IMR-90 (cell line): ENCODE measurements around the gene IQSEC1. TPM values are rescaled to one million over a fixed set of nuclear protein-coding genes. Genes with fewer than 3 reads are reported as not detected.

ENCODE experiments used
- ATAC-seq: fragments of 200-7000 bp; cut with Tn5 transposase; 2 replicates; pipeline ENCODE4 v1.9.1; 2020; ENCODE audit warnings: low read depth, mild to moderate bottlenecking, moderate library complexity
- BruUV-seq: library from RNA; stranded (reverse); fragments of 400-500 nt; replicated peaks from 2 replicates; lab custom pipeline; 2021; lab: Mats Ljungman, UMichigan
- CTCF ChIA-PET: fragments of 300-600 bp; formaldehyde crosslinking; extraction: SDS; loops from one replicate; lab custom pipeline; 2021; ENCODE audit warnings: antibody characterized with exemption; lab: Yijun Ruan, JAX
- POLR2A ChIA-PET: fragments of 300-600 bp; sonication (Branson Sonifier 250); formaldehyde crosslinking; loops from one replicate; lab custom pipeline; 2022; ENCODE audit warnings: antibody characterized with exemption; ENCODE audit not compliant: unreplicated experiment; lab: Charles Lee
- DNase-seq: peaks from one replicate; pipeline ENCODE4 v3.0.0; 2013
- H2AFZ ChIP-seq: replicated peaks from 2 replicates; pipeline ENCODE3; 2013; ENCODE audit warnings: low read length, mild to moderate bottlenecking; ENCODE audit not compliant: poor library complexity
- H2AK5ac ChIP-seq: 2 replicates; pipeline ENCODE4 v1.6.1; 2013; ENCODE audit warnings: low read depth, low read length, inconsistent platforms
- H2AK9ac ChIP-seq: replicated peaks from 2 replicates; pipeline ENCODE3; 2013; ENCODE audit warnings: mild to moderate bottlenecking, low read depth, low read length, moderate library complexity; ENCODE audit not compliant: poor library complexity
- H2BK120ac ChIP-seq: 2 replicates; pipeline ENCODE4 v1.6.1; 2013; ENCODE audit warnings: low read depth, low read length, inconsistent platforms
- H2BK15ac ChIP-seq: 3 replicates; pipeline ENCODE4 v1.6.1; 2013; ENCODE audit warnings: low read depth, low read length, inconsistent platforms
- H2BK20ac ChIP-seq: 2 replicates; pipeline ENCODE4 v1.6.1; 2013; ENCODE audit warnings: low read depth, mild to moderate bottlenecking, inconsistent platforms, low read length, moderate library complexity
- H2BK5ac ChIP-seq: 2 replicates; pipeline ENCODE4 v1.6.1; 2013; ENCODE audit warnings: mild to moderate bottlenecking, low read depth, low read length, inconsistent platforms; ENCODE audit not compliant: poor library complexity, severe bottlenecking
- H3K14ac ChIP-seq: replicated peaks from 2 replicates; pipeline ENCODE4 v1.6.1; 2013; ENCODE audit warnings: low read depth, low read length, inconsistent platforms
- H3K18ac ChIP-seq: 2 replicates; pipeline ENCODE4 v1.6.1; 2013; ENCODE audit warnings: low read depth, low read length, control low read depth
- H3K23ac ChIP-seq: 2 replicates; pipeline ENCODE4 v1.6.1; 2013; ENCODE audit warnings: low read depth, low read length, inconsistent platforms
- H3K27ac ChIP-seq: 2 replicates; pipeline ENCODE4 v1.5.1; 2013; ENCODE audit warnings: mild to moderate bottlenecking, control low read depth, low read length; ENCODE audit not compliant: insufficient read depth
- H3K27me3 ChIP-seq: 2 replicates; pipeline ENCODE4 v1.6.1; 2013; ENCODE audit warnings: low read length; ENCODE audit not compliant: control insufficient read depth, insufficient read depth
- H3K36me3 ChIP-seq: 2 replicates; pipeline ENCODE4 v1.6.1; 2013; ENCODE audit warnings: low read length, mixed read lengths; ENCODE audit not compliant: control insufficient read depth, insufficient read depth
- H3K4ac ChIP-seq: 2 replicates; pipeline ENCODE4 v1.6.1; 2013; ENCODE audit warnings: low read depth, low read length, inconsistent platforms
- H3K4me1 ChIP-seq: 2 replicates; pipeline ENCODE4 v1.6.1; 2013; ENCODE audit warnings: low read length, mixed read lengths; ENCODE audit not compliant: control insufficient read depth, insufficient read depth
- H3K4me2 ChIP-seq: 2 replicates; pipeline ENCODE4 v1.6.1; 2013; ENCODE audit warnings: low read depth, mild to moderate bottlenecking, control low read depth, low read length, moderate library complexity
- H3K4me3 ChIP-seq: 2 replicates; pipeline ENCODE4 v1.5.1; 2013; ENCODE audit warnings: low read depth, mild to moderate bottlenecking, control low read depth, low read length, moderate library complexity; ENCODE audit not compliant: insufficient read depth
- H3K56ac ChIP-seq: 2 replicates; pipeline ENCODE4 v1.6.1; 2013; ENCODE audit warnings: low read length, inconsistent platforms; ENCODE audit not compliant: insufficient read depth; ENCODE audit errors: extremely low read depth
- H3K79me1 ChIP-seq, 2 experiments: 2 replicates each; pipeline ENCODE4 v1.6.1; 2013; ENCODE audit warnings: low read length in 2 of 2, inconsistent platforms in 1 of 2, low read depth in 1 of 2
- H3K9ac ChIP-seq: 2 replicates; pipeline ENCODE4 v1.6.1; 2013; ENCODE audit warnings: low read depth, low read length, control low read depth
- H3K9me1 ChIP-seq: 2 replicates; pipeline ENCODE4 v1.6.1; 2013; ENCODE audit warnings: low read length, inconsistent platforms; ENCODE audit not compliant: insufficient read depth
- H3K9me3 ChIP-seq: 2 replicates; pipeline ENCODE4 v1.6.1; 2013; ENCODE audit warnings: low read length; ENCODE audit not compliant: control insufficient read depth, insufficient read depth
- H4K20me1 ChIP-seq: 2 replicates; pipeline ENCODE4 v1.6.1; 2013; ENCODE audit warnings: low read length, inconsistent platforms; ENCODE audit not compliant: insufficient read depth
- H4K5ac ChIP-seq: 2 replicates; pipeline ENCODE4 v1.6.1; 2013; ENCODE audit warnings: mild to moderate bottlenecking, low read depth, low read length, control low read depth
- H4K8ac ChIP-seq, 2 experiments: 2 replicates each; pipeline ENCODE4 v1.6.1; 2013; ENCODE audit warnings: low read depth in 2 of 2, low read length in 2 of 2, control low read depth in 1 of 2, inconsistent platforms in 1 of 2
- H4K91ac ChIP-seq: 2 replicates; pipeline ENCODE4 v1.6.1; 2013; ENCODE audit warnings: low read depth, low read length, inconsistent platforms; ENCODE audit not compliant: insufficient read depth
- MAZ ChIP-seq: IDR thresholded peaks from 2 replicates; pipeline ENCODE4 v1.6.1; 2012; ENCODE audit warnings: low read depth, mild to moderate bottlenecking, low read length, improper control_type of control experiment, moderate library complexity, borderline replicate concordance
- WGBS, 2 experiments: methylation state at CpG; one replicate each; pipeline versions ENCODE4 v1.1.5 to v1.1.7; 2013; ENCODE audit warnings: missing lambda C conversion rate in 2 of 2; ENCODE audit not compliant: insufficient read length in 1 of 2; ENCODE audit errors: extremely low coverage in 2 of 2; 5-methylcytosine and 5-hydroxymethylcytosine counted together
- dilution Hi-C: fragments of 300-500 bp; cut with HindIII; formaldehyde crosslinking; loops from one replicate; pipeline ENCODE4 v1.14.3; 2018; ENCODE audit warnings: low sequenced_read_pairs; ENCODE audit not compliant: unreplicated experiment
- in situ Hi-C: fragments of 300-500 bp; cut with MboI; formaldehyde crosslinking; loops from 3 replicates; pipeline ENCODE4 v1.14.3; 2019; ENCODE audit warnings: low sequenced_read_pairs, inconsistent platforms, mixed read lengths
- intact Hi-C: fragments of 100-400 bp; cut with micrococcal nuclease; formaldehyde crosslinking; loops from 2 replicates; pipeline ENCODE4 v1.10.0; 2022
- polyA plus RNA-seq, 3 experiments: library from polyadenylated mRNA; depleted of rRNA; stranded (reverse); fragments of >200 nt; gene quantifications; 2 replicates each; pipeline ENCODE4 v1.2.3, GENCODE V29; 2012; ENCODE audit warnings: low replicate concordance in 1 of 3
- total RNA-seq: library from RNA; depleted of rRNA; stranded (reverse); fragments of >200 nt; gene quantifications from 2 replicates; pipeline ENCODE4 v1.2.3, GENCODE V29; 2012

IQSEC1 gene
- total and polyA plus RNA-seq, 2 of the 4 experiments (the other 2 are of a cell fraction), result 5.9 to 11.9 TPM

DNA sequence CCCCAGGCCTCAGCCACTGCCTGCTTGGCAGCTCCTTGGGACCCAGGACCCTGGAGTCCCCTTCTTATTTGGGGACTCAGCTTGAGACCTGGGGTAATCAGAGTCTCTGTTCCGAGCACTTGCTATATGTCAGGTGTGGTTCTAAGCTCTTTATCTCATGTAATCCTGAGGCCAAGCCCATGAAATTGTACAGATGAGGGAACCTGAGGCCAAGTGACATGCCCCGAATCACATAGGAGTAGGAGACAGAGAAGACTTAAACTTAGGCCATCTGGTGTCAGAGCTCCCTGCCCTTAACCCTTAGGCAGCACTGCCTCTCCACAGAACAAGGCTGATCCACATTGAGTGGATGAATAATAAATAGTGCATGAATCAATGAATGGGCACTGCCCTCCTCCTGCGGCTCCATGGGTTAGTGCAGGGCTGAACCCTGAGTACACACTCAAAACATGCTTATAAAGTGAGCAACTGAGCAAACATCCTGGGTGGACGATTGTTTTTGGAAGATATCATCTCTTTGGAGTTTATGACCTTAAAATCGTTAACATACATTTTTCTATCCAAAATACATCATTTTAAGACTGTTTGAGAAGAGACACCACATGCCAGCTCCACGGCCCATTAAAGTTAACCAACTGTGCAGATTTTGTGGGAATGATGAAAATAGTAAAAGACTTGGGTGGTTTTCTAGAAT, 33.2 kb upstream of the IQSEC1 start:
- Histone ChIP-seq H3K4ac (no peak overlapping the region), H4K91ac (no peak overlapping the region), H3K27ac (no peak overlapping the region), H3K14ac (no peak overlapping the region), H2AK5ac (no peak overlapping the region), H2BK20ac (no peak overlapping the region), H3K9me3 (no peaks in the 10 kb centered on the region), H3K4me1 (no peaks in the 10 kb centered on the region), H3K36me3 (no peaks in the 10 kb centered on the region), H2BK120ac (no peak overlapping the region), H3K56ac (no peak overlapping the region), H3K79me1 (no peaks in the 10 kb centered on the region), H4K20me1 (no peaks in the 10 kb centered on the region), H3K23ac (no peak overlapping the region), H4K8ac (no peak overlapping the region), H2AFZ (no peak overlapping the region), H3K4me3 (no peak overlapping the region), H3K18ac (no peak overlapping the region), H4K5ac (no peak overlapping the region), H2BK15ac (no peak overlapping the region), H3K9me1 (no peaks in the 10 kb centered on the region), H3K27me3 (peaks cover 25% of the 10 kb centered on the region), H2AK9ac (no peak overlapping the region), H3K9ac (no peak overlapping the region), H2BK5ac (no peak overlapping the region), H3K4me2 (no peak overlapping the region)
- no peak for ATAC-seq
- no peak for DNase-seq
- intact Hi-C loops, result no loop called here
- dilution Hi-C loops, result no loop called here
- WGBS, 2 experiments, result no CpG with 5 or more reads among the region's 6 CpGs
- no TSS peak for BruUV-seq
- POLR2A ChIA-PET, result no interaction called here
- CTCF ChIA-PET, result no interaction called here
- in situ Hi-C loops, result no loop called here
- no peak for TF ChIP-seq MAZ
